CD14-positive monocyte (primary cell): ENCODE data around the gene CUBN. TPM values are rescaled to one million over a fixed set of nuclear protein-coding genes. Genes with fewer than 3 reads are reported as not detected.

Experiments used
- DNase-seq, 3 donors: peaks; one replicate each; pipeline ENCODE4 v3.0.0-alpha.2; 2011 to 2022
- H2AFZ ChIP-seq: 2 replicates; pipeline ENCODE4 v1.6.0; 2012; ENCODE audit warnings: mild to moderate bottlenecking, low read depth, low read length, inconsistent platforms; ENCODE audit not compliant: insufficient read depth, poor library complexity, severe bottlenecking
- H3K27ac ChIP-seq, 2 donors: 1 replicate in 1 of 2; 2 replicates in 1 of 2; pipeline ENCODE4 v1.5.1; 2012 to 2013; ENCODE audit warnings: low read length in 2 of 2, control low read depth in 1 of 2, inconsistent platforms in 1 of 2, low read depth in 1 of 2, mild to moderate bottlenecking in 1 of 2
- H3K27me3 ChIP-seq, 2 donors: one replicate each; pipeline versions ENCODE4 v1.6.0 to v1.6.1; 2011 to 2013; ENCODE audit warnings: low read length in 2 of 2; ENCODE audit not compliant: control insufficient read depth in 2 of 2, insufficient read depth in 2 of 2
- H3K36me3 ChIP-seq, 2 donors: replicated peaks in 1 of 2; 1 replicate in 1 of 2; 2 replicates in 1 of 2; pipeline versions ENCODE4 v1.5.1 to v1.6.1; 2012 to 2013; ENCODE audit warnings: low read length in 2 of 2, control low read depth in 1 of 2, inconsistent platforms in 1 of 2, mild to moderate bottlenecking in 1 of 2; ENCODE audit not compliant: insufficient read depth in 2 of 2, control insufficient read depth in 1 of 2
- H3K4me1 ChIP-seq, 2 donors: 1 replicate in 1 of 2; 2 replicates in 1 of 2; pipeline versions ENCODE4 v1.5.1 to v1.6.1; 2012 to 2013; ENCODE audit warnings: low read length in 2 of 2, control low read depth in 1 of 2, inconsistent platforms in 1 of 2, mild to moderate bottlenecking in 1 of 2, moderate library complexity in 1 of 2; ENCODE audit not compliant: insufficient read depth in 2 of 2, control insufficient read depth in 1 of 2
- H3K4me2 ChIP-seq: replicated peaks from 2 replicates; pipeline ENCODE3; 2012; ENCODE audit warnings: low read length, moderate library complexity, mild to moderate bottlenecking; ENCODE audit not compliant: poor library complexity, severe bottlenecking; ENCODE audit errors: extremely low read depth
- H3K4me3 ChIP-seq, 3 experiments: fragments of 200-600 bp in 1 of 3; sonication (generic) in 1 of 3; replicated peaks in 1 of 3; 1 replicate in 2 of 3; 2 replicates in 1 of 3; pipeline ENCODE4 v1.5.1; 2011 to 2013; ENCODE audit warnings: low read length in 3 of 3, mild to moderate bottlenecking in 3 of 3, control low read depth in 2 of 3, low read depth in 2 of 3, inconsistent platforms in 1 of 3, moderate library complexity in 1 of 3
- H3K79me2 ChIP-seq: 2 replicates; pipeline ENCODE4 v1.6.0; 2012; ENCODE audit warnings: mild to moderate bottlenecking, control low read depth, inconsistent platforms, low read length, moderate library complexity; ENCODE audit not compliant: insufficient read depth
- H3K9ac ChIP-seq: 2 replicates; pipeline ENCODE4 v1.6.0; 2017; ENCODE audit warnings: low read length, mild to moderate bottlenecking; ENCODE audit not compliant: insufficient read depth, poor library complexity, severe bottlenecking
- H3K9me3 ChIP-seq, 2 donors: replicated peaks in 1 of 2; 1 replicate in 1 of 2; 2 replicates in 1 of 2; pipeline versions ENCODE4 v1.5.1 to v1.6.1; 2012 to 2013; ENCODE audit warnings: low read length in 2 of 2, control low read depth in 1 of 2; ENCODE audit not compliant: control insufficient read depth in 1 of 2, insufficient read depth in 1 of 2
- H4K20me1 ChIP-seq: 2 replicates; pipeline ENCODE4 v1.6.0; 2012; ENCODE audit warnings: mild to moderate bottlenecking, low read length, control low read depth, moderate library complexity; ENCODE audit not compliant: insufficient read depth
- H3K27ac Mint-ChIP-seq, 7 donors: one replicate each; pipeline ENCODE4 v1.8.0; 2020; ENCODE audit warnings: mild to moderate bottlenecking in 7 of 7, mixed read lengths in 7 of 7, moderate library complexity in 6 of 7, inconsistent platforms in 2 of 7
- H3K27me3 Mint-ChIP-seq, 3 donors: one replicate each; pipeline ENCODE4 v1.8.0; 2021 to 2022; ENCODE audit warnings: low read depth in 3 of 3, mild to moderate bottlenecking in 3 of 3, mixed read lengths in 3 of 3, moderate library complexity in 3 of 3, inconsistent platforms in 1 of 3
- H3K36me3 Mint-ChIP-seq, 2 donors: one replicate each; pipeline ENCODE4 v1.8.0; 2020; ENCODE audit warnings: mixed read lengths in 2 of 2, inconsistent platforms in 1 of 2, mild to moderate bottlenecking in 1 of 2
- H3K4me1 Mint-ChIP-seq: one replicate; pipeline ENCODE4 v1.8.0; 2020; ENCODE audit warnings: mild to moderate bottlenecking, mixed read lengths
- H3K4me3 Mint-ChIP-seq, 2 donors: one replicate each; pipeline ENCODE4 v1.8.0; 2020; ENCODE audit warnings: mild to moderate bottlenecking in 2 of 2, mixed read lengths in 2 of 2, moderate library complexity in 1 of 2
- H3K9me3 Mint-ChIP-seq, 7 donors: one replicate each; pipeline ENCODE4 v1.8.0; 2020 to 2022; ENCODE audit warnings: mixed read lengths in 7 of 7, mild to moderate bottlenecking in 6 of 7, moderate library complexity in 6 of 7, inconsistent platforms in 2 of 7
- WGBS: methylation state at CpG from one replicate; pipeline ENCODE4 v1.1.5; 2013; ENCODE audit warnings: missing lambda C conversion rate; ENCODE audit not compliant: insufficient coverage; 5-methylcytosine and 5-hydroxymethylcytosine counted together
- intact Hi-C, 2 donors: fragments of 100-400 bp; cut with micrococcal nuclease; formaldehyde crosslinking; loops; one replicate each; pipeline versions ENCODE4 v1.15.0 to v1.15.1; 2023
- polyA plus RNA-seq, 3 donors: library from polyadenylated mRNA; depleted of rRNA in 1 of 3; unstranded in 2 of 3; stranded (reverse) in 1 of 3; fragments of 300-500 nt in 2 of 3; fragments of >200 nt in 1 of 3; fragmentation: Illumina TruSeq in 2 of 3; gene quantifications; 1 replicate in 2 of 3; 2 replicates in 1 of 3; pipeline ENCODE4 v1.2.3, GENCODE V29; 2012 to 2021
- TF ChIP-seq, protein P1 (sequence below): fragments of 200-600 bp; IDR thresholded peaks from one replicate; pipeline ENCODE4 v1.8.0; 2022; ENCODE audit warnings: antibody characterized with exemption, mild to moderate bottlenecking

The CUBN gene
- polyA plus RNA-seq, 3 donors, result 0.95 TPM; not detected in 2

- Histone ChIP-seq H3K4me1 (no peaks in the 10 kb centered on the region), H3K4me3 (no peak overlapping the region), H3K79me2 (no peaks in the 10 kb centered on the region), H2AFZ (no peak overlapping the region), H3K36me3 (no peaks in the 10 kb centered on the region), H3K4me2 (no peak overlapping the region), H3K27ac (no peak overlapping the region), H3K27me3 (peaks cover 12 to 13% of the 10 kb centered on the region in 2 donors), H4K20me1 (no peaks in the 10 kb centered on the region), H3K9ac (no peak overlapping the region), H3K9me3 (no peaks in the 10 kb centered on the region)
- no peaks in the 10 kb centered on the region for H3K4me1 Mint-ChIP-seq
- no peak for DNase-seq
- no CpG with 5 or more reads among the region's 4 CpGs for WGBS
- intact Hi-C loops, result no loop called here
- H3K36me3 Mint-ChIP-seq, result no peaks in the 10 kb centered on the region
- TF ChIP-seq, protein P1, sequence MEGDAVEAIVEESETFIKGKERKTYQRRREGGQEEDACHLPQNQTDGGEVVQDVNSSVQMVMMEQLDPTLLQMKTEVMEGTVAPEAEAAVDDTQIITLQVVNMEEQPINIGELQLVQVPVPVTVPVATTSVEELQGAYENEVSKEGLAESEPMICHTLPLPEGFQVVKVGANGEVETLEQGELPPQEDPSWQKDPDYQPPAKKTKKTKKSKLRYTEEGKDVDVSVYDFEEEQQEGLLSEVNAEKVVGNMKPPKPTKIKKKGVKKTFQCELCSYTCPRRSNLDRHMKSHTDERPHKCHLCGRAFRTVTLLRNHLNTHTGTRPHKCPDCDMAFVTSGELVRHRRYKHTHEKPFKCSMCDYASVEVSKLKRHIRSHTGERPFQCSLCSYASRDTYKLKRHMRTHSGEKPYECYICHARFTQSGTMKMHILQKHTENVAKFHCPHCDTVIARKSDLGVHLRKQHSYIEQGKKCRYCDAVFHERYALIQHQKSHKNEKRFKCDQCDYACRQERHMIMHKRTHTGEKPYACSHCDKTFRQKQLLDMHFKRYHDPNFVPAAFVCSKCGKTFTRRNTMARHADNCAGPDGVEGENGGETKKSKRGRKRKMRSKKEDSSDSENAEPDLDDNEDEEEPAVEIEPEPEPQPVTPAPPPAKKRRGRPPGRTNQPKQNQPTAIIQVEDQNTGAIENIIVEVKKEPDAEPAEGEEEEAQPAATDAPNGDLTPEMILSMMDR, result no peak
- peaks cover 0 to 4% (median 0%) of the 10 kb centered on the region in 7 donors for H3K9me3 Mint-ChIP-seq
- no peak overlapping the region for H3K4me3 Mint-ChIP-seq
- peaks cover 13 to 18% (median 15%) of the 10 kb centered on the region in 3 donors for H3K27me3 Mint-ChIP-seq
- H3K27ac Mint-ChIP-seq, result no peak overlapping the region
Measured at GRCh38 chr10:16960551-16960950, 169.1 kb downstream of the CUBN start.

DNA sequence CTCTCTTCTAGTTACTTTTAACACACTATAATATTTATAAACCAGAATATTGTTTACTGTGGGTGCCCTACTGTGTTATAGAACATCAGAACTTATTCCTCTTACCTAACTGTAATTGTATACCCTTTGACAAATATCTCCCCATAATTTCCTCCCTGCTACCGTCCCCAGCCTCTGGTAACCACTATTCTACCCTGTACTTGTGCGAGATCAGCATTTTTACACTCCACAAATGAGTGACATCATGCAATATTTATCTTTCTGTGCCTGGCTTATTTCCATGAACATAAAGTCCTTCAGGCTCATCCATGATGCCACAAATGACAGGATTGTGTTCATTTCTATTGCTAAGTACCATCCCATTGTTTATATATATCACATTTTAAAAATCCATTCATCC lies 172.6 kb downstream of the CUBN start:
- Histone ChIP-seq H3K4me1 (peaks cover 2 to 4% of the 10 kb centered on the region in 2 donors), H3K9me3 (no peaks in the 10 kb centered on the region), H3K27me3 (no peaks in the 10 kb centered on the region), H3K79me2 (no peaks in the 10 kb centered on the region), H2AFZ (no peak overlapping the region), H3K4me3 (no peak overlapping the region), H3K27ac (no peak overlapping the region), H3K4me2 (no peak overlapping the region), H3K9ac (no peak overlapping the region), H4K20me1 (no peaks in the 10 kb centered on the region), H3K36me3 (no peaks in the 10 kb centered on the region)
- Mint-ChIP-seq H3K4me3 (no peak overlapping the region), H3K9me3 (peaks cover 0 to 2% (median 0%) of the 10 kb centered on the region in 7 donors), H3K27ac (no peak overlapping the region), H3K36me3 (no peaks in the 10 kb centered on the region), H3K4me1 (peaks cover 8% of the 10 kb centered on the region), H3K27me3 (peaks cover 2 to 9% (median 6%) of the 10 kb centered on the region in 3 donors)
- intact Hi-C loops, result no loop called here
- TF ChIP-seq, protein P1, result no peak
- 100% methylated on average over 2 of the region's 2 CpGs for WGBS
- DNase-seq, result no peak
